Lower leg skin (tissue), 3 donors: ENCODE measurements around the gene WDPCP.

ENCODE experiments used
- POLR2A ChIP-seq, 2 donors: fragments of 450-650 bp; IDR thresholded peaks; one replicate each; pipeline ENCODE4 v1.6.1; 2016 to 2017; ENCODE audit warnings: antibody characterized with exemption in 2 of 2, mild to moderate bottlenecking in 1 of 2, moderate library complexity in 1 of 2
- TF ChIP-seq, protein P1 (sequence below), 3 donors: fragments of 450-650 bp; IDR thresholded peaks; one replicate each; pipeline ENCODE4 v1.5.1; 2016; ENCODE audit warnings: antibody characterized with exemption in 3 of 3, mild to moderate bottlenecking in 3 of 3, moderate library complexity in 2 of 3

DNA sequence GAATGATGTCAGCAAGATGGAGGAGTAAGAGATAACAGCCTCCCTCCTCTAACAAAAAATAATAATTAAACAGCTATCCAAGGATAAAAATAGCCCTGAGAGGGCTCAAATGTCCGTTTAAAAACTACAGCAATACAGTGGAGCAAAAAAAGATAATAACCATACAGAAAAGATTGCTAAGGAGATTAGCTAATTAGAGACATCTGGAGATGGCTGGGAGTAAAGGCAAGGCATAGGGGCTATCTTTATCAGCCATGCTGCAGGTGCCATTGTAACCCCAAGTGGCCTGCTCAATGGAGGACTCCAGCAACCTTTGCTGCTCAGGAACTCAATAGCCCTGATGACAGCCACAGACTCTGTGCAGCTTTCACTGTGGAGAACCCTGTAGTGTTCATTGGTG lies 43.2 kb upstream of the WDPCP start:
- TF ChIP-seq, protein P1, sequence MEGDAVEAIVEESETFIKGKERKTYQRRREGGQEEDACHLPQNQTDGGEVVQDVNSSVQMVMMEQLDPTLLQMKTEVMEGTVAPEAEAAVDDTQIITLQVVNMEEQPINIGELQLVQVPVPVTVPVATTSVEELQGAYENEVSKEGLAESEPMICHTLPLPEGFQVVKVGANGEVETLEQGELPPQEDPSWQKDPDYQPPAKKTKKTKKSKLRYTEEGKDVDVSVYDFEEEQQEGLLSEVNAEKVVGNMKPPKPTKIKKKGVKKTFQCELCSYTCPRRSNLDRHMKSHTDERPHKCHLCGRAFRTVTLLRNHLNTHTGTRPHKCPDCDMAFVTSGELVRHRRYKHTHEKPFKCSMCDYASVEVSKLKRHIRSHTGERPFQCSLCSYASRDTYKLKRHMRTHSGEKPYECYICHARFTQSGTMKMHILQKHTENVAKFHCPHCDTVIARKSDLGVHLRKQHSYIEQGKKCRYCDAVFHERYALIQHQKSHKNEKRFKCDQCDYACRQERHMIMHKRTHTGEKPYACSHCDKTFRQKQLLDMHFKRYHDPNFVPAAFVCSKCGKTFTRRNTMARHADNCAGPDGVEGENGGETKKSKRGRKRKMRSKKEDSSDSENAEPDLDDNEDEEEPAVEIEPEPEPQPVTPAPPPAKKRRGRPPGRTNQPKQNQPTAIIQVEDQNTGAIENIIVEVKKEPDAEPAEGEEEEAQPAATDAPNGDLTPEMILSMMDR (IDR thresholded peaks at IDR 0.05) = no peak
- TF ChIP-seq POLR2A (IDR thresholded peaks at IDR 0.05) = no peak
